Measurements from ENCODE around the gene CDHR1. TPM values are rescaled to one million over a fixed set of nuclear protein-coding genes. Genes with fewer than 3 reads are reported as not detected.

Gene CDHR1
- total and polyA plus RNA-seq, 4 donors: 0.07 to 0.51 (median 0.14) TPM

- TF ChIP-seq GABPA (IDR thresholded peaks at IDR 0.05 in 1 of 2, conservative IDR thresholded peaks at IDR 0.05 in 1 of 2) (no peak), RAD21 (IDR thresholded peaks at IDR 0.05) (no peak), RXRA (IDR thresholded peaks at IDR 0.05) (no peak), FOXA1 (IDR thresholded peaks at IDR 0.05) (no peak), EGR1 (IDR thresholded peaks at IDR 0.05; ENCODE audit: low read depth in 2 of 2) (no peak), NR2F2 (IDR thresholded peaks at IDR 0.05) (no peak), YY1 (IDR thresholded peaks at IDR 0.05) (no peak), REST (IDR thresholded peaks at IDR 0.05) (no peak), FOXA2 (IDR thresholded peaks at IDR 0.05) (no peak), ZBTB33 (IDR thresholded peaks at IDR 0.05) (no peak), ATF3 (IDR thresholded peaks at IDR 0.05) (no peak), JUND (IDR thresholded peaks at IDR 0.05) (no peak), SP1 (IDR thresholded peaks at IDR 0.05) (no peak), MAX (IDR thresholded peaks at IDR 0.05) (no peak), HNF4A (conservative IDR thresholded peaks at IDR 0.05) (no peak), CTCF (IDR thresholded peaks at IDR 0.05; ENCODE audit: low read depth, low read length, missing input control) (no peak), HNF4G (IDR thresholded peaks at IDR 0.05) (no peak)
- 40% methylated on average over 2 of the region's 2 CpGs for WGBS
- DNase-seq (ENCODE audit: low spot score): no peak
- Histone ChIP-seq H3K9ac (ENCODE audit: low read depth in 1 of 2, low read length in 2 of 2) (no peak overlapping the region), H3K27ac (ENCODE audit: low read depth in 1 of 2, low read length in 2 of 2) (no peak overlapping the region), H3K9me3 (ENCODE audit: control insufficient read depth in 4 of 4, low read length in 3 of 4) (no peaks in the 10 kb centered on the region), H3K27me3 (ENCODE audit: control insufficient read depth in 4 of 4, insufficient read depth in 4 of 4, low read length in 3 of 4) (peaks cover 0 to 4% (median 1%) of the 10 kb centered on the region in 4 donors), H3K4me1 (ENCODE audit: control insufficient read depth in 4 of 4, insufficient read depth in 4 of 4, low read length in 3 of 4) (peaks cover 0 to under 1% (median 0%) of the 10 kb centered on the region in 4 donors), H3K4me3 (ENCODE audit: low read depth in 1 of 3, low read length in 3 of 3) (no peak overlapping the region), H3K36me3 (ENCODE audit: control insufficient read depth in 4 of 4, insufficient read depth in 3 of 4, low read depth in 1 of 4, low read length in 3 of 4) (no peaks in the 10 kb centered on the region)
These were observed 29.9 kb upstream of the CDHR1 start for GRCh38 chr10:84164442-84164841.

Measured in liver (tissue), 9 donors.